Stimulated activated CD4-positive, alpha-beta T cell treated with anti-CD3 and anti-CD28 coated beads, Interleukin-12 subunit alpha, Interleukin-12 subunit beta, amount 100 ng/mL, for 24 hours (primary cell): Measurements from ENCODE around the gene SNX11.

ENCODE experiments used
- DNase-seq, 2 experiments: peaks; one replicate each; pipeline ENCODE4 v3.0.0-alpha.2; 2020; ENCODE audit warnings: low read depth in 2 of 2

SNX11 gene

DNA sequence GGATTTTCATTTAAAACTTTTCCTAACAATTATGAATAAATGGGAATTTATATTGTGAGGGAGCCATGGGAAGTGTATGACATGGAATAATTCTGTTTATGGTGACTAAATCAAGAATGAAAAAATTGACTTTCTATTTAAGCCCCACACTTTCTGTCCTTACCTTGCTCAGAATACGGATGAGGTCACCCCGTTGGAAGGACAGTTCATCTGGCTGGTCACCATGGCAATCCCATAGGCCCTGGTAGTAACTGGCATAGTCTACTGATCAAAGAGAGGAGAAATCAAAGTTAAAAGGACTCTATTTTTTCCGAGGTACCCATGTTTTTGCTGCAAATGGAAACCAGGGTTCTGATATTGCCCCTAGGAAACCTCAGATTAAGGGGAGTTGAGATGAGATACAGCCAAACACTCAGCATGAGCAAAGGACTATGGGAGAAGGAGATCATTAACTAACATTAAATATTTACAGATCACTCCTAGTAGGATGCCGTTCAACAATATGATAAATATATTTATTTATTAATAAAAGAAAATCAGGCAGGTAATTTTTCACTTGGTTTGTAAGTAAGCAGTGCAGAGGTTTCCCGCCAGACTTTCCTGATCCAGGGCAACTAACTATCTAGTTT, 54.9 kb downstream of the SNX11 start:
- no peak for DNase-seq

GRCh38 chr17:48162946-48163506, 55.5 kb downstream of the SNX11 start:
- no peak for DNase-seq

DNA sequence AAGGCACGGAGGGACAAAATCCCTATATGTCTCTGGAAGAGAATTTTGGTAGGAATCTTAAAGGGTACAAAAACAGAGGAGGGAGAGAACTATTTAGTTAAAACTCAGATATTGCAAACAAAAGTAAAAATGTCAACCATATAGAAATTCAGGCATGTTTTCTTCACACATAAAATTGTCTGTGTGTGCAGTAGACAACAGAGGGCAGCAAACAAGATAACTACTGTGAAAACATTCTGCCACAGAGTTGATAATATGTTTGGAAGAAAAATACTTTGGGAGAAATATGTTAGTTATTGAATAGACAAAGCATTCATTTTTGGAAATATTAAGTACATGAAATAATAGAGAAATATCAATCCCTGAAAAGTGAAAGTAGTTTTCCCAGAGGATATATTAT, 56.2 kb downstream of the SNX11 start:
- DNase-seq = no peak

- no peak for DNase-seq
Measured at GRCh38 chr17:48169926-48170325, 62.4 kb downstream of the SNX11 start.
